Neural cell (in vitro differentiated cells): ENCODE measurements around the gene DKC1. TPM values are rescaled to one million over a fixed set of nuclear protein-coding genes. Genes with fewer than 3 reads are reported as not detected.

Source experiments
- H2AFZ ChIP-seq: fragments of 200-600, 300-800 bp; sonication (generic), shearing (Covaris generic); 2 replicates; pipeline ENCODE4 v1.6.0; 2014; ENCODE audit warnings: low read depth, mild to moderate bottlenecking, antibody characterized with exemption, low read length, moderate library complexity
- H3F3A ChIP-seq: fragments of 200-600 bp; shearing (Covaris generic); 2 replicates; pipeline ENCODE4 v1.6.1; 2016; ENCODE audit warnings: mild to moderate bottlenecking, moderate library complexity, mixed read lengths, antibody characterized with exemption, low read length; ENCODE audit not compliant: insufficient read depth, poor library complexity, severe bottlenecking
- H3K27ac ChIP-seq: fragments of 200-600, 300-800 bp; sonication (generic), shearing (Covaris generic); 2 replicates; pipeline ENCODE4 v1.5.1; 2014; ENCODE audit warnings: mild to moderate bottlenecking, low read length, moderate library complexity
- H3K27me3 ChIP-seq: fragments of 300-800, 200-600 bp; sonication (generic), shearing (Covaris generic); 2 replicates; pipeline ENCODE4 v1.6.0; 2014; ENCODE audit warnings: mild to moderate bottlenecking, low read depth, low read length, moderate library complexity; ENCODE audit not compliant: insufficient read depth
- H3K36me3 ChIP-seq: fragments of 300-800, 200-600 bp; sonication (generic), shearing (Covaris generic); 2 replicates; pipeline ENCODE4 v1.5.1; 2014; ENCODE audit warnings: mild to moderate bottlenecking, antibody characterized with exemption, low read length, moderate library complexity; ENCODE audit not compliant: insufficient read depth
- H3K4me2 ChIP-seq: fragments of 300-800, 200-600 bp; sonication (generic), shearing (Covaris generic); 2 replicates; pipeline ENCODE4 v1.6.0; 2014; ENCODE audit warnings: mild to moderate bottlenecking, low read length
- H3K4me3 ChIP-seq: fragments of 300-800, 200-600 bp; sonication (generic), shearing (Covaris generic); 2 replicates; pipeline ENCODE4 v1.5.1; 2014; ENCODE audit warnings: mild to moderate bottlenecking, low read length, moderate library complexity
- H3K79me2 ChIP-seq: fragments of 200-600 bp; shearing (Covaris generic); replicated peaks from 2 replicates; pipeline ENCODE4 v1.6.0; 2014; ENCODE audit warnings: mild to moderate bottlenecking, low read length, moderate library complexity; ENCODE audit not compliant: insufficient read depth
- H3K9ac ChIP-seq: fragments of 300-800, 200-600 bp; sonication (generic), shearing (Covaris generic); 2 replicates; pipeline ENCODE4 v1.6.1; 2016; ENCODE audit warnings: mild to moderate bottlenecking, low read length, mixed read lengths
- H3K9me2 ChIP-seq: fragments of 200-600 bp; shearing (Covaris generic); 2 replicates; pipeline ENCODE4 v1.6.1; 2016; ENCODE audit warnings: mild to moderate bottlenecking, low read length, mixed read lengths; ENCODE audit not compliant: insufficient read depth
- H3K9me3 ChIP-seq: fragments of 200-600, 300-800 bp; sonication (generic), shearing (Covaris generic); 2 replicates; pipeline ENCODE4 v1.6.1; 2016; ENCODE audit warnings: mild to moderate bottlenecking, mixed run types, low read length, moderate library complexity, mixed read lengths
- H4K20me1 ChIP-seq: fragments of 200-600 bp; shearing (Covaris generic); 2 replicates; pipeline ENCODE4 v1.6.1; 2016; ENCODE audit warnings: mild to moderate bottlenecking, mixed run types; ENCODE audit not compliant: insufficient read depth
- EP300 ChIP-seq: fragments of 450-650 bp; conservative IDR thresholded peaks from 2 replicates; pipeline ENCODE4 v1.6.1; 2014; ENCODE audit warnings: antibody characterized with exemption, mild to moderate bottlenecking, moderate library complexity; ENCODE audit not compliant: poor library complexity, severe bottlenecking
- EZH2 ChIP-seq: fragments of 200-600, 300-800 bp; shearing (Covaris generic), sonication (generic); IDR thresholded peaks from 2 replicates; pipeline ENCODE4 v1.6.1; 2014; ENCODE audit warnings: antibody characterized with exemption, low read length, borderline replicate concordance, mild to moderate bottlenecking; ENCODE audit not compliant: insufficient read depth, poor library complexity, severe bottlenecking
- MXI1 ChIP-seq: fragments of 450-650 bp; conservative IDR thresholded peaks from 2 replicates; pipeline ENCODE4 v1.6.1; 2014; ENCODE audit warnings: antibody characterized with exemption, mild to moderate bottlenecking; ENCODE audit not compliant: poor library complexity, severe bottlenecking
- POLR2AphosphoS5 ChIP-seq: IDR thresholded peaks from 2 replicates; pipeline ENCODE4 v1.6.1; 2012
- RAD21 ChIP-seq: fragments of 450-650 bp; conservative IDR thresholded peaks from 2 replicates; pipeline ENCODE4 v1.6.1; 2014; ENCODE audit warnings: antibody characterized with exemption, mild to moderate bottlenecking, moderate library complexity
- SMC3 ChIP-seq: fragments of 450-650 bp; conservative IDR thresholded peaks from 2 replicates; pipeline ENCODE4 v1.6.1; 2014; ENCODE audit warnings: antibody characterized with exemption, mild to moderate bottlenecking, moderate library complexity; ENCODE audit not compliant: poor library complexity
- TAF1 ChIP-seq: IDR thresholded peaks from 2 replicates; pipeline ENCODE4 v1.6.1; 2012; ENCODE audit warnings: low read depth
- polyA plus RNA-seq: library from polyadenylated mRNA; depleted of rRNA; stranded (reverse); fragments of >200 nt; gene quantifications from 2 replicates; pipeline ENCODE4 v1.2.3, GENCODE V29; 2014
- TF ChIP-seq, protein P1 (sequence below): IDR thresholded peaks from 2 replicates; pipeline ENCODE4 v1.6.1; 2012; ENCODE audit warnings: borderline replicate concordance
- TF ChIP-seq, protein P2 (sequence below): fragments of 450-650 bp; IDR thresholded peaks from 2 replicates; pipeline ENCODE4 v1.5.1; 2014; ENCODE audit warnings: antibody characterized with exemption, mild to moderate bottlenecking, moderate library complexity; ENCODE audit not compliant: poor library complexity, severe bottlenecking

The DKC1 gene
- polyA plus RNA-seq, 1 donor from 2014 or later, result 32.1 TPM

DNA sequence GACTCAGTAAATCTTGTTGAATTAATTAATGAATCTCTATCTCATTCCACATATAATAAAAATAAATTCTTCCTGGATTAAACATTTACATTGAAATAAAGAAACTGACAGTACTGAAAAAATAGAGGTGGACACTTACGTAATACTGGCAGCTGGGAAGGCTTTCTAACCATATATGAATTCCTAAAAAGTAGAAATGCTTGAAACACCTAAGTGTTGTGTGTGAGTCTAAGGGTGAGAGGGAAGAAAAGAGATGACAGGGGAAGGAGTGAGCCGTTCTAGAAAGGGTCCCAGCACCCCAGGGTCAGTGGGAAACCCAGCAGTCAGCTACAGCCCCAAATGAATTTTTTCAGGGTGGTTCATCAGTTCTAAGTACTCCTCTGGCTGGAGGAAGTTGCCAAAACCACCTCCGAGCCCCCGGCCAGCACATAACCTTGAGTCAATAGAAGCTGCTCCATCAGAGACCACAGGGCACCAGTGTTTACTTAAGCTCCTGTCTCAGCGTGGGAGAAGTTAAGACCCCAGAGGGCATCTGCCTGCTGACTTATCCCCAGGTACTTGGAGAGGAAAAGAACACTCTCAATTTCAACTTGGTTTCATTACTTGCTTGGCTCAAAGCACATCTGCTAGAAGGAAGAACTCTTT, 30.1 kb upstream of the DKC1 start:
- Histone ChIP-seq H3K4me3 (no peak overlapping the region), H3K9ac (no peak overlapping the region), H3K9me3 (no peaks in the 10 kb centered on the region), H3K27me3 (no peaks in the 10 kb centered on the region), H3K79me2 (no peaks in the 10 kb centered on the region), H3K36me3 (no peaks in the 10 kb centered on the region), H4K20me1 (no peaks in the 10 kb centered on the region), H3F3A (no peaks in the 10 kb centered on the region), H3K4me2 (no peak overlapping the region), H2AFZ (no peak overlapping the region), H3K9me2 (no peaks in the 10 kb centered on the region), H3K27ac (no peak overlapping the region)
- no peak for TF ChIP-seq POLR2AphosphoS5

- Histone ChIP-seq H3F3A (no peaks in the 10 kb centered on the region), H3K36me3 (no peaks in the 10 kb centered on the region), H3K79me2 (no peaks in the 10 kb centered on the region), H2AFZ (no peak overlapping the region), H3K9me2 (no peaks in the 10 kb centered on the region), H3K4me2 (no peak overlapping the region), H4K20me1 (no peaks in the 10 kb centered on the region), H3K27ac (no peak overlapping the region), H3K9me3 (no peaks in the 10 kb centered on the region), H3K4me3 (no peak overlapping the region), H3K27me3 (no peaks in the 10 kb centered on the region), H3K9ac (no peak overlapping the region)
- TF ChIP-seq RAD21 (no peak), MXI1 (no peak), EP300 (no peak), POLR2AphosphoS5 (no peak), SMC3 (no peak), EZH2 (no peak), TAF1 (no peak)
- TF ChIP-seq, protein P1, sequence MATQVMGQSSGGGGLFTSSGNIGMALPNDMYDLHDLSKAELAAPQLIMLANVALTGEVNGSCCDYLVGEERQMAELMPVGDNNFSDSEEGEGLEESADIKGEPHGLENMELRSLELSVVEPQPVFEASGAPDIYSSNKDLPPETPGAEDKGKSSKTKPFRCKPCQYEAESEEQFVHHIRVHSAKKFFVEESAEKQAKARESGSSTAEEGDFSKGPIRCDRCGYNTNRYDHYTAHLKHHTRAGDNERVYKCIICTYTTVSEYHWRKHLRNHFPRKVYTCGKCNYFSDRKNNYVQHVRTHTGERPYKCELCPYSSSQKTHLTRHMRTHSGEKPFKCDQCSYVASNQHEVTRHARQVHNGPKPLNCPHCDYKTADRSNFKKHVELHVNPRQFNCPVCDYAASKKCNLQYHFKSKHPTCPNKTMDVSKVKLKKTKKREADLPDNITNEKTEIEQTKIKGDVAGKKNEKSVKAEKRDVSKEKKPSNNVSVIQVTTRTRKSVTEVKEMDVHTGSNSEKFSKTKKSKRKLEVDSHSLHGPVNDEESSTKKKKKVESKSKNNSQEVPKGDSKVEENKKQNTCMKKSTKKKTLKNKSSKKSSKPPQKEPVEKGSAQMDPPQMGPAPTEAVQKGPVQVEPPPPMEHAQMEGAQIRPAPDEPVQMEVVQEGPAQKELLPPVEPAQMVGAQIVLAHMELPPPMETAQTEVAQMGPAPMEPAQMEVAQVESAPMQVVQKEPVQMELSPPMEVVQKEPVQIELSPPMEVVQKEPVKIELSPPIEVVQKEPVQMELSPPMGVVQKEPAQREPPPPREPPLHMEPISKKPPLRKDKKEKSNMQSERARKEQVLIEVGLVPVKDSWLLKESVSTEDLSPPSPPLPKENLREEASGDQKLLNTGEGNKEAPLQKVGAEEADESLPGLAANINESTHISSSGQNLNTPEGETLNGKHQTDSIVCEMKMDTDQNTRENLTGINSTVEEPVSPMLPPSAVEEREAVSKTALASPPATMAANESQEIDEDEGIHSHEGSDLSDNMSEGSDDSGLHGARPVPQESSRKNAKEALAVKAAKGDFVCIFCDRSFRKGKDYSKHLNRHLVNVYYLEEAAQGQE, result no peak
- TF ChIP-seq, protein P2, sequence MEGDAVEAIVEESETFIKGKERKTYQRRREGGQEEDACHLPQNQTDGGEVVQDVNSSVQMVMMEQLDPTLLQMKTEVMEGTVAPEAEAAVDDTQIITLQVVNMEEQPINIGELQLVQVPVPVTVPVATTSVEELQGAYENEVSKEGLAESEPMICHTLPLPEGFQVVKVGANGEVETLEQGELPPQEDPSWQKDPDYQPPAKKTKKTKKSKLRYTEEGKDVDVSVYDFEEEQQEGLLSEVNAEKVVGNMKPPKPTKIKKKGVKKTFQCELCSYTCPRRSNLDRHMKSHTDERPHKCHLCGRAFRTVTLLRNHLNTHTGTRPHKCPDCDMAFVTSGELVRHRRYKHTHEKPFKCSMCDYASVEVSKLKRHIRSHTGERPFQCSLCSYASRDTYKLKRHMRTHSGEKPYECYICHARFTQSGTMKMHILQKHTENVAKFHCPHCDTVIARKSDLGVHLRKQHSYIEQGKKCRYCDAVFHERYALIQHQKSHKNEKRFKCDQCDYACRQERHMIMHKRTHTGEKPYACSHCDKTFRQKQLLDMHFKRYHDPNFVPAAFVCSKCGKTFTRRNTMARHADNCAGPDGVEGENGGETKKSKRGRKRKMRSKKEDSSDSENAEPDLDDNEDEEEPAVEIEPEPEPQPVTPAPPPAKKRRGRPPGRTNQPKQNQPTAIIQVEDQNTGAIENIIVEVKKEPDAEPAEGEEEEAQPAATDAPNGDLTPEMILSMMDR, result no peak
Measured at GRCh38 chrX:154733066-154733425, 29.6 kb upstream of the DKC1 start.
